ENCODE results near the gene FAM210B. TPM values are rescaled to one million over a fixed set of nuclear protein-coding genes. Genes with fewer than 3 reads are reported as not detected.

FAM210B gene
- total and polyA plus RNA-seq, 2 of the 13 experiments (the other 11 are each of a cell fraction or from before 2014, with no cell fraction given), result 75.9 to 107 TPM

DNA sequence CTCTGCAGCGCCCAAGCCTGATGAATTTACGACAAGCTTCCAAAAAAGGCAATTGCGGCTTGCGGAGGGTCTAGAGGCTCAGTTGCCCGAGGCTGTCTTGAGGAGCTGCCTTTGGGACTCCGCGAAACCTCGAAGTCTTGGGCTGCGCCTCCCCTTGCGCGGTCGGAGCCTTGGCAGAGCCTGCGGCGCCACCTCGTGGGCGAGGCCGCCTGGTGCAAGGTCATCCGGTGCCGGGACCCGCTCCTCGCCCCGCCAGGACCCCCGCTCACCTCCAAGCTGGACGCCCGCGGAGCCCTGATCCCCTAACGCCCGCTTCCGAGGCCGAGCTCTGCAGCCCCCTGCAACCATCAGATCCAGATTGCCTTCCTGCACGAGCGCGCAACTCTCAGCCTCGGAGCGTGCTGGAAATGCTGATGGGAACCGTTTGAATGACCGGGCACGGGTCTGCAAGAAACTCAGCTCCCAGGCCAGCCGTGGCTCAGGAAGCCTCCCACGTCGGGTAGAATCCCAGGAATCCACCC lies 14.9 kb upstream of the FAM210B start (continued):
- no peak for TF ChIP-seq PAWR (CRISPR knock-in tag; IDR thresholded peaks at IDR 0.05; ENCODE audit: borderline replicate concordance)
- TF ChIP-seq, protein P1, sequence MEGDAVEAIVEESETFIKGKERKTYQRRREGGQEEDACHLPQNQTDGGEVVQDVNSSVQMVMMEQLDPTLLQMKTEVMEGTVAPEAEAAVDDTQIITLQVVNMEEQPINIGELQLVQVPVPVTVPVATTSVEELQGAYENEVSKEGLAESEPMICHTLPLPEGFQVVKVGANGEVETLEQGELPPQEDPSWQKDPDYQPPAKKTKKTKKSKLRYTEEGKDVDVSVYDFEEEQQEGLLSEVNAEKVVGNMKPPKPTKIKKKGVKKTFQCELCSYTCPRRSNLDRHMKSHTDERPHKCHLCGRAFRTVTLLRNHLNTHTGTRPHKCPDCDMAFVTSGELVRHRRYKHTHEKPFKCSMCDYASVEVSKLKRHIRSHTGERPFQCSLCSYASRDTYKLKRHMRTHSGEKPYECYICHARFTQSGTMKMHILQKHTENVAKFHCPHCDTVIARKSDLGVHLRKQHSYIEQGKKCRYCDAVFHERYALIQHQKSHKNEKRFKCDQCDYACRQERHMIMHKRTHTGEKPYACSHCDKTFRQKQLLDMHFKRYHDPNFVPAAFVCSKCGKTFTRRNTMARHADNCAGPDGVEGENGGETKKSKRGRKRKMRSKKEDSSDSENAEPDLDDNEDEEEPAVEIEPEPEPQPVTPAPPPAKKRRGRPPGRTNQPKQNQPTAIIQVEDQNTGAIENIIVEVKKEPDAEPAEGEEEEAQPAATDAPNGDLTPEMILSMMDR (CRISPR knock-in tag; IDR thresholded peaks at IDR 0.05), result peak; percentile 86
- TF ChIP-seq, protein P2, sequence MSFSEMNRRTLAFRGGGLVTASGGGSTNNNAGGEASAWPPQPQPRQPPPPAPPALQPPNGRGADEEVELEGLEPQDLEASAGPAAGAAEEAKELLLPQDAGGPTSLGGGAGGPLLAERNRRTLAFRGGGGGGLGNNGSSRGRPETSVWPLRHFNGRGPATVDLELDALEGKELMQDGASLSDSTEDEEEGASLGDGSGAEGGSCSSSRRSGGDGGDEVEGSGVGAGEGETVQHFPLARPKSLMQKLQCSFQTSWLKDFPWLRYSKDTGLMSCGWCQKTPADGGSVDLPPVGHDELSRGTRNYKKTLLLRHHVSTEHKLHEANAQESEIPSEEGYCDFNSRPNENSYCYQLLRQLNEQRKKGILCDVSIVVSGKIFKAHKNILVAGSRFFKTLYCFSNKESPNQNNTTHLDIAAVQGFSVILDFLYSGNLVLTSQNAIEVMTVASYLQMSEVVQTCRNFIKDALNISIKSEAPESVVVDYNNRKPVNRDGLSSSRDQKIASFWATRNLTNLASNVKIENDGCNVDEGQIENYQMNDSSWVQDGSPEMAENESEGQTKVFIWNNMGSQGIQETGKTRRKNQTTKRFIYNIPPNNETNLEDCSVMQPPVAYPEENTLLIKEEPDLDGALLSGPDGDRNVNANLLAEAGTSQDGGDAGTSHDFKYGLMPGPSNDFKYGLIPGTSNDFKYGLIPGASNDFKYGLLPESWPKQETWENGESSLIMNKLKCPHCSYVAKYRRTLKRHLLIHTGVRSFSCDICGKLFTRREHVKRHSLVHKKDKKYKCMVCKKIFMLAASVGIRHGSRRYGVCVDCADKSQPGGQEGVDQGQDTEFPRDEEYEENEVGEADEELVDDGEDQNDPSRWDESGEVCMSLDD (CRISPR knock-in tag; IDR thresholded peaks at IDR 0.05; ENCODE audit: borderline replicate concordance), result no peak
- TF ChIP-seq TEAD3 (CRISPR knock-in tag; optimal IDR thresholded peaks at IDR 0.05; ENCODE audit: borderline replicate concordance), result no peak
- TF ChIP-seq ZBTB8A (CRISPR knock-in tag; IDR thresholded peaks at IDR 0.05; ENCODE audit: borderline replicate concordance, low read depth), result no peak
- TF ChIP-seq, protein P3, sequence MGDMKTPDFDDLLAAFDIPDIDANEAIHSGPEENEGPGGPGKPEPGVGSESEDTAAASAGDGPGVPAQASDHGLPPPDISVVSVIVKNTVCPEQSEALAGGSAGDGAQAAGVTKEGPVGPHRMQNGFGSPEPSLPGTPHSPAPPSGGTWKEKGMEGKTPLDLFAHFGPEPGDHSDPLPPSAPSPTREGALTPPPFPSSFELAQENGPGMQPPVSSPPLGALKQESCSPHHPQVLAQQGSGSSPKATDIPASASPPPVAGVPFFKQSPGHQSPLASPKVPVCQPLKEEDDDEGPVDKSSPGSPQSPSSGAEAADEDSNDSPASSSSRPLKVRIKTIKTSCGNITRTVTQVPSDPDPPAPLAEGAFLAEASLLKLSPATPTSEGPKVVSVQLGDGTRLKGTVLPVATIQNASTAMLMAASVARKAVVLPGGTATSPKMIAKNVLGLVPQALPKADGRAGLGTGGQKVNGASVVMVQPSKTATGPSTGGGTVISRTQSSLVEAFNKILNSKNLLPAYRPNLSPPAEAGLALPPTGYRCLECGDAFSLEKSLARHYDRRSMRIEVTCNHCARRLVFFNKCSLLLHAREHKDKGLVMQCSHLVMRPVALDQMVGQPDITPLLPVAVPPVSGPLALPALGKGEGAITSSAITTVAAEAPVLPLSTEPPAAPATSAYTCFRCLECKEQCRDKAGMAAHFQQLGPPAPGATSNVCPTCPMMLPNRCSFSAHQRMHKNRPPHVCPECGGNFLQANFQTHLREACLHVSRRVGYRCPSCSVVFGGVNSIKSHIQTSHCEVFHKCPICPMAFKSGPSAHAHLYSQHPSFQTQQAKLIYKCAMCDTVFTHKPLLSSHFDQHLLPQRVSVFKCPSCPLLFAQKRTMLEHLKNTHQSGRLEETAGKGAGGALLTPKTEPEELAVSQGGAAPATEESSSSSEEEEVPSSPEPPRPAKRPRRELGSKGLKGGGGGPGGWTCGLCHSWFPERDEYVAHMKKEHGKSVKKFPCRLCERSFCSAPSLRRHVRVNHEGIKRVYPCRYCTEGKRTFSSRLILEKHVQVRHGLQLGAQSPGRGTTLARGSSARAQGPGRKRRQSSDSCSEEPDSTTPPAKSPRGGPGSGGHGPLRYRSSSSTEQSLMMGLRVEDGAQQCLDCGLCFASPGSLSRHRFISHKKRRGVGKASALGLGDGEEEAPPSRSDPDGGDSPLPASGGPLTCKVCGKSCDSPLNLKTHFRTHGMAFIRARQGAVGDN (CRISPR knock-in tag; IDR thresholded peaks at IDR 0.05), result peak; percentile 35
- no peak for TF ChIP-seq ZSCAN31 (CRISPR knock-in tag; IDR thresholded peaks at IDR 0.05; ENCODE audit: low read depth)
- TF ChIP-seq HDAC6 (IDR thresholded peaks at IDR 0.05; ENCODE audit: low read depth, low read length), result no peak
- TF ChIP-seq JDP2 (CRISPR knock-in tag; IDR thresholded peaks at IDR 0.05; ENCODE audit: borderline replicate concordance), result no peak
- TF ChIP-seq, protein P4, sequence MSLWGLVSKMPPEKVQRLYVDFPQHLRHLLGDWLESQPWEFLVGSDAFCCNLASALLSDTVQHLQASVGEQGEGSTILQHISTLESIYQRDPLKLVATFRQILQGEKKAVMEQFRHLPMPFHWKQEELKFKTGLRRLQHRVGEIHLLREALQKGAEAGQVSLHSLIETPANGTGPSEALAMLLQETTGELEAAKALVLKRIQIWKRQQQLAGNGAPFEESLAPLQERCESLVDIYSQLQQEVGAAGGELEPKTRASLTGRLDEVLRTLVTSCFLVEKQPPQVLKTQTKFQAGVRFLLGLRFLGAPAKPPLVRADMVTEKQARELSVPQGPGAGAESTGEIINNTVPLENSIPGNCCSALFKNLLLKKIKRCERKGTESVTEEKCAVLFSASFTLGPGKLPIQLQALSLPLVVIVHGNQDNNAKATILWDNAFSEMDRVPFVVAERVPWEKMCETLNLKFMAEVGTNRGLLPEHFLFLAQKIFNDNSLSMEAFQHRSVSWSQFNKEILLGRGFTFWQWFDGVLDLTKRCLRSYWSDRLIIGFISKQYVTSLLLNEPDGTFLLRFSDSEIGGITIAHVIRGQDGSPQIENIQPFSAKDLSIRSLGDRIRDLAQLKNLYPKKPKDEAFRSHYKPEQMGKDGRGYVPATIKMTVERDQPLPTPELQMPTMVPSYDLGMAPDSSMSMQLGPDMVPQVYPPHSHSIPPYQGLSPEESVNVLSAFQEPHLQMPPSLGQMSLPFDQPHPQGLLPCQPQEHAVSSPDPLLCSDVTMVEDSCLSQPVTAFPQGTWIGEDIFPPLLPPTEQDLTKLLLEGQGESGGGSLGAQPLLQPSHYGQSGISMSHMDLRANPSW (CRISPR knock-in tag; IDR thresholded peaks at IDR 0.05; ENCODE audit: borderline replicate concordance), result no peak
- TF ChIP-seq FOXA1 (IDR thresholded peaks at IDR 0.05), result no peak
- no peak for TF ChIP-seq FOXA1 (CRISPR knock-in tag; IDR thresholded peaks at IDR 0.05)
- 0 out of 2 replicates have a peak, but pooled peaks have one; percentile 40 for TF ChIP-seq ZNF329 (CRISPR knock-in tag; IDR thresholded peaks at IDR 0.05; ENCODE audit: low read depth)
- 0 out of 2 replicates have a peak, but pooled peaks have one; percentile 63 for TF ChIP-seq DNMT1 (CRISPR knock-in tag; IDR thresholded peaks at IDR 0.05)
- no peak for TF ChIP-seq BRCA1 (CRISPR knock-in tag; IDR thresholded peaks at IDR 0.05)
- peak; percentile 87 for TF ChIP-seq NRL (CRISPR knock-in tag; IDR thresholded peaks at IDR 0.05; ENCODE audit: borderline replicate concordance)
- TF ChIP-seq TGIF2 (CRISPR knock-in tag; IDR thresholded peaks at IDR 0.05), result no peak
- no peak for TF ChIP-seq ZNF382 (CRISPR knock-in tag; IDR thresholded peaks at IDR 0.05; ENCODE audit: borderline replicate concordance)
- TF ChIP-seq CAMTA2 (CRISPR knock-in tag; IDR thresholded peaks at IDR 0.05; ENCODE audit: borderline replicate concordance), result no peak
